Kidney tubule cell (primary cell): ENCODE data around the gene CALHM5.

Source experiments
- DNase-seq: peaks from one replicate; pipeline ENCODE4 v3.0.0-alpha.2; 2018; ENCODE audit warnings: low spot score

Gene CALHM5

DNA sequence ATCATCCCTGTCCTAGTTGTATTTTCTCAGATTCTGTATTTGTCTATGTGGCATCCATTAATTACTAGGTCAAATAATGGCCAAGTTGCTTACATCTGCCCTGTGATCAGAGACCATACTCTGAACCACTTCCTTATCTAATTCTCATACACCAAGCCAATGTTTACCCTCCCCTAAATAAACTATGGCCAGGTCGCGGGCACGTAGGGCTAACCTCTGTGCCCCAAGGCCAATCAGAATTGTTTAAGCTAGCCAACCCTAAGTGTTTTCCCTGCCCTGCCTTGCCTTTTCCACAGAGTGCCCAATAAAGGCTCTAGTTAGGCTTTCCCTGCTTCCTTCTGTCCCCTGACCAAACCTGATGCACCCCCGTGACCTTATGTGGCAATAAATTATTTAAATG is 39.4 kb downstream of the CALHM5 start:
- no peak for DNase-seq

DNA sequence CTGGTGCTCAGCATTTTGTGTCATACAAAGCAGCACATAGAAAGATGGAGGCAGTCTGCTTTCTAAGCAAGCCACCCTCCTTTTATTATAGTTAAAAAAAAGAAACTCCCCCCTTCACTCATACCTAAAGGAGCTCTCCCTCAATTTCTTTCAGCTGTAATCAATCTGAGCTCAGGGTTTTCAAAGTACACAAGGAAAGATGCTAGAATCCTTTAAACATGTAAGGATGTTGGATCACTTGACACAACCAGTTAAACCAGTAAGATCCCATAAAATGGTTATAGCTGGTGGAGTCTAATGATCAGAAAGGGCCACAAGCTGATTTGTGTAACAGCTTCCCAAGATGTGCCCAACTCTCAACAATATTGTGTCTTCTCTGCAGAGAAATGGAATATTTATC is 42.0 kb downstream of the CALHM5 start, which contains the start of gene CALHM4:
TSS of gene CALHM4 (plus strand) at position 301 of the 400 bp plus-strand sequence. CDS start at position 344, 43 bp downstream.
- no peak for DNase-seq

DNA sequence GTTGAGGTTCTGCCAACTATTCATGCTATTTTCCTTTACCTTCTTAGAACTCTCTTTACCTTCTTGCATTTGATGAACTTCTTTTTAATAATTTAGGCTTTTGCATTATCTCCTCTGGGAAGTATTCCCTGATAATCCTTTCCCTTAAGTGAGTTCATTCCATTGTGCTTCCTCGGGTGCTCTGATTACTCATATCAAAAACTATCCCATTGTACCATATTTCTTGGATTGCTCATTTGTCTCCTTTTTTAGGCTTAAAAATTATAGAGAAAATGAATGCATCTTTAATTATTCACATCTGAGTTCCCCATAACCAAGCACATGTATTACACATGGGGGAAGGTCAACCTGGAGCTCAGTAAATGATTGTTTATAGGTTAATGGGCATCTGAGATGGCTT is 44.6 kb downstream of the CALHM5 start:
- peak; percentile 87 for DNase-seq

DNA sequence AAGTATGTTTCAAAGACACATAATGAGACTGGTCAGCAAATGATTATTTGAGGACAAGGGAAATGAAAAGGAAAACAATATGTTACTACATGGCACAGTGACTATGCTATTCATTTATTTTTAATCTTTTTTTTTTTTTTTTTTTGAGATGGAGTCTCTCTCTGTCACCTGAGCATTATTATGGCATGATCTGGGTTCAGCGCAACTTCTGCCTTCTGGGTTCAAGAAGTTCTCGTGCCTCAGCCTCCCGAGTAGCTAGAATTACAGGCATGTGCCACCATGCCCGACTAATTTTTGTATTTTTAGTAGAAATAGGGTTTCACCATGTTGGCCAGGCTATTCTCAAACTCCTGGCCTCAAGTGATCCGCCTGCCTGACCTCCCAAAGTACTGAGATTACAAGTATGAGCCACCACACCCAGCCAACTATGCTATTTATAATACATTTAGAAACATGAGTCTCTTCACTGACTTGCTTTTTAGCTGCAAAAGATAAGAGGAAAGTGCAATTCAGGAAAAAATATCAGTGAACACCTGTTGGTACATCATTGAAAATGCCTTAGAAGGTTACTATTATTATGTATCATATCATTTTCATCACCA is 45.5 kb downstream of the CALHM5 start:
- no peak for DNase-seq

DNA sequence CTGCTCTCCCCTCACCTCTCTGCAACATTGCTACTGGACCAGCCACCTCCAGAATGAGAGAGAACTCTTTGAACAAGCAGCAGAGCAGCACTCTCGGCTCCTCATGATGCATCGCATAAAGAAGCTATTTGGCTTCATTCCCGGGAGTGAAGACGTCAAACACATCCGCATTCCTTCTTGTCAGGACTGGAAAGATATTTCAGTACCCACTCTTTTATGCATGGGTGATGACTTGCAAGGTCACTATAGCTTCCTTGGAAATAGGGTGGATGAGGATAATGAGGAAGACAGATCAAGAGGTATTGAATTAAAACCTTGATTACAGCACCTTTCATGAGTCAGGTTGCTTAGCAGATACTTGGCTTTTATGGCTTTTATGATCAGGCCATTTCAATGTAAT is 46.5 kb downstream of the CALHM5 start:
- DNase-seq, result peak; percentile 98

DNA sequence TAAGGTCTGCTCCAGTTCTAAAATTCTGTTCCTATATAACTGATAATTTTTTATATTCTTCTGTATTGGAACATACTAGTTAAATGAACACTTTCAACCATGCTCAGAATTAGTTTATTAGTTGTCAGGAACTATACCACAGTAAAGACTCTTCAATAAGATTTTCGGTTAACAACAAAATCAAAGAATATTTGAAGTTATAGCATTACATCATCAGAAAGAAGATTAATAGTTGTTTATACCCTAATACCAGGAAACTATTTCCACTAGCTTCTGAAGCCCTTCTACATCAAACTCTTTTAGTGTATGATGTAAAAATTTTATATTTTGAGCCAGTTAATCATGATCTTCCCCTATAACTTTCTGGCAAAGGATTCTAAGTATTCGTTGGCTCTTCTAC is 48.7 kb downstream of the CALHM5 start:
- DNase-seq, result no peak

DNA sequence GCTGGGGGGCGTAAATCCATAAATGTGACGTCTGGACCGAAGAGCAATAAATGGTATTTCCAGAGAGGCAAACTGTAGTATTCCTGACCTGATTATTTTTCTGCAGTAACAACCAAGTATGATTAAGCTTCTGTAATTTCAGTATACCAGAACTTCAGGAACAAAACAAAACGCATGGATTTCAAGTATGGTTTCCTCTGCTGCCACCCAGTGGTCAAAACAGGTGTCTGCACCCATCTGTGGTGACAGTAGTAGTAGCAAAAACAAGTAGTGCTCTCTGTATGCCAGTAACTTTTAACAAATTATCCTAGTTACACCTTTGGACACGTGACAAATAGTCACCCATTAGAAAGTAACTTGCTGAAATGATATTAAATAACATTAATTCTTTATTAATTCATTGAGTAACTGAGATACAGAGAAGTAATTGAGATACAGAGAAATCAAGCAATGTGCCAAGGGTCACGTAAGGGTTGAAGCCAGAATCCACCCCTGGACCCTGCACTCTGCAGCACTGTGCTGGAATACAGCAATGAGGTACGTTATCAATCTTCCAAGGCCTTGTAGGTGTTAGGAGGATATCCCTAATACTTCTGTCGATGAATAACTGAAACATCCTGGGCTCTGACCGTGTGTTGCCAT is 50.1 kb downstream of the CALHM5 start:
- peak; percentile 71 for DNase-seq

DNA sequence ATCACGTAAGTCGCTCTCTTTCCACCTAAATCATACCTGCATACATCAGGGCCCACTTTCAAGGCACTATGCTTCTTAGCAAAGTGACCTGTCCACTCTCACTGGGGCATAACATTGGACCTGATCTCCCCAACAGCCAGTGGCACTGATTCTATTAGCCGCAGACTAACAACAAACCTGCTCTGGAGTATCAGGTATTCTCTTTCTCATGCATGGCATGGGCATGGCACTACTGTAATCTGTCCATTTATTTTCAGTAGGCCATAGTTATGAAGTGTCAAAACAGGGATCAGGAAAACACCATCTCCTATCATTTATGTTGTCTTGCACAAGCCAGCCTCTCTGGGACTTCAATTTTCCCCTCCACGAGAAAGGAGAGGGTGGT is 50.6 kb downstream of the CALHM5 start:
- DNase-seq, result no peak

DNA sequence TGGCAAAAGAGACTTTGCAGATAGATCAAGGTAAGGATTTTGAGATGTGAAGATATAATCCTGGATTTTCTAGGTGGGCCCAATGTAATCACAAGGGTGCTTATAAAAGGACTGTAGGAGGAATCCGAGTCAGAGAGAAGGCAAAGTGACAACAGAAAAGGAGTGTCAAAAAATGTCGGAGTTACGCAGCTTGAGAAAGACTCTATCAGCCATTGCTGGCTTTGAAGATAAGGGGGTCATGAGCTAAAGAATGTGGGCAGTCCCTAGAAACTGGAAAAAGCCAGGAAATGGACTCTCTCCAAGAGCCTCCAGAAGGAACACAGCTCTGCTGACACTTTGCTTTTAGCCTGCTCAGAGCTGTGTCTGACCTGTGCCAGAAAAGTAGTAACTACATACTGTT is 51.2 kb downstream of the CALHM5 start:
- DNase-seq, result no peak

DNA sequence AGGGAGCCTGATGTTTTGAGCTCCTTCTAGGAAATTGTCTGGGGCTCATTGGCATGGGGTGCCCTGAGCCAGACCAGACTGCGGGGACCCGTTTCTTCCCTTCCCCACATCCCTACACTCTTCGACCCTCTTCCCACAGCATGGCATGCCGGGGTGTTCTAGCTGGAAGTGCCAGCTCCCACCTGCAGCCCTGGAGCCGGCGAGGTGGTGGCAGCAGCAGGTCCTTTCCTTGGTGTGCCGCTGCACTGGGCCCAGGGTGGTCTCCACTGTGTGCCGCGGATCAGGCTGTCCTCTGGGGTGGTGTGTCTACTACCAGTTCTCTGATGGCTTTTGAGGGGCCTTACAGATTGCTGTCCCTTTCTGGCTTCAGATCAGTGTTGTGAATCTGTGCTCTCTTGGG is 52.4 kb downstream of the CALHM5 start:
- no peak for DNase-seq

DNA sequence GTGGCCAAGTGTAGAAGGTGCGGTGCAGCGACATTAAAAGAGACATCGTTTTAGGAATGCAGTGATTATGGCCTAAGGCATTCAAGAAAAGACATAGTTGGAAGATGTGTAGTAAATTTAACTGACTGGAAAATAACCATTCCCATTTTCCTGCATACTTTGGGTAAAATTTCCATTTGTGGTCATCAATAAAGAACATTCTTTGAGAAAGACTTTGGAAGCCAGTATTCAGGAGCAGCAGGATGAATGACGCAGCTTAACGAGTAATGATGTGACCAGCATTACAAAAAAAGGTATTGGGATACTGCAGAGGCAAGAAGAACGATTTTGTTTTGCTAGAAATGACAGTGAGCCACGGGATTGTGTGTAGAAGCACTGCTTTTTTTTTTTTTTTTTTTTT is 52.9 kb downstream of the CALHM5 start:
- peak; percentile 27 for DNase-seq

DNA sequence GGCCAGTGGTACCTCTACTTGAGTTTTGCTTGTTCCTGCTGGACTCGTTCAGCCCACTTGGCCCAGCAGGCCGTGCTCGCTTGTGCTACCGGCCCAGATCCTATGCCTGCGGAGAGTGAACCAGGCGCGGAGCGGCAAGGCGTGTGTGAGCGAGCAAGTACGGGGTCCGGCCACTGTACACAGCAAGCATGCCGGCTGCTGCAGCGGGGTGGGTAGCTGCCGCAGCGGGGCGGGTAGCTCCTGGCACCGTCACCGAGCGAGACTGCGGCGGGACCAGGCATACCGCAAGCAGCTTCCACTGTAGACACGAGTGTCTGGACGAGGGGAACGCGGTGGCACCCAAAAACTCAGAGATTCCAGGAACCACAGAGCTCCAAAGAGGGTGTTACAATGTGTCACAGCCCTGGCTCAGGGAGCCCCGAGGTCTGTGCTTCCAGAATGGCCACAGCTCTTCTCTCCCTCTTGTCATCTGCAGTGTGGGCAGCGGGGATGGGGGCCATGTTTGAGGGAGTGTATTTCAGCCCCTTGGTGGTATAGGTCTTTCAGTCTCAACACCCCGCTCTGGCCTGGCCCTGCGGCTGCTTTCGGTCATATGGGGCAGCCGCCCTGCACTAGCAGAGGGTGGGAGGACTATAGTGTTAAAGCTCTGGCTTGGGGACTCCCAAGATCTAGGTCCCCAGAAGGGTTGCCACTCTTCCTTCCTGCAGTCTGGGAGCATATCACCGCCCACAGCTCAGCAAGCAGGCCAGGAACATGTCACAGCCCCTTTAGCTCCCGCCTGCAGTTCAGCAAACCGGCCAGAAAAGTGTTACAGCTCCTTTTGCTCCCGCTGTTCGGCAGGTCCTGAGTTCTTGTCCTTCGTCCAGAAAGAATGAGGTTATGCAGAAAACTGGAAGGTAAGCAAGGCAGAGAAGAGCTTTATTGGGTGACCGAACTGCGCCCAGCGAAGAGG is 53.8 kb downstream of the CALHM5 start:
- DNase-seq, result no peak

DNA sequence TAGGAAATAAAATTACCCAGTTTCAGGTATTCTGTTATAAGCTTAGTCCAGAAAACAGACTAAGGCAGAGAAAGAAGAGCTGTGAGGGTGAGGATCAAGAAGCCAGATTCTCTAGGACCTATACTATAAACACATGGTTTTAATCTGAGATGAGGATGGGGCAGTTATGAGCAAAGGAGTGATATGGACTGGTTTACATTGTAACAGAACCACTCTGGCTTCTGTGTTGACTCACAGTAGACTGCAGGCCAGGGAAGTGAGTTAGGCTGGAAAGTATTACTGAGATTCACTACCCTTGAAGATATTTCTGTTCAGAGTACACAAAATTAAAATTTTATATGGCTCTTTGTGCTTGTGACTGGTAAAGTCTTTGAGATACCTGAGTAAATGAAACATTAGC is 56.7 kb downstream of the CALHM5 start:
- no peak for DNase-seq

DNA sequence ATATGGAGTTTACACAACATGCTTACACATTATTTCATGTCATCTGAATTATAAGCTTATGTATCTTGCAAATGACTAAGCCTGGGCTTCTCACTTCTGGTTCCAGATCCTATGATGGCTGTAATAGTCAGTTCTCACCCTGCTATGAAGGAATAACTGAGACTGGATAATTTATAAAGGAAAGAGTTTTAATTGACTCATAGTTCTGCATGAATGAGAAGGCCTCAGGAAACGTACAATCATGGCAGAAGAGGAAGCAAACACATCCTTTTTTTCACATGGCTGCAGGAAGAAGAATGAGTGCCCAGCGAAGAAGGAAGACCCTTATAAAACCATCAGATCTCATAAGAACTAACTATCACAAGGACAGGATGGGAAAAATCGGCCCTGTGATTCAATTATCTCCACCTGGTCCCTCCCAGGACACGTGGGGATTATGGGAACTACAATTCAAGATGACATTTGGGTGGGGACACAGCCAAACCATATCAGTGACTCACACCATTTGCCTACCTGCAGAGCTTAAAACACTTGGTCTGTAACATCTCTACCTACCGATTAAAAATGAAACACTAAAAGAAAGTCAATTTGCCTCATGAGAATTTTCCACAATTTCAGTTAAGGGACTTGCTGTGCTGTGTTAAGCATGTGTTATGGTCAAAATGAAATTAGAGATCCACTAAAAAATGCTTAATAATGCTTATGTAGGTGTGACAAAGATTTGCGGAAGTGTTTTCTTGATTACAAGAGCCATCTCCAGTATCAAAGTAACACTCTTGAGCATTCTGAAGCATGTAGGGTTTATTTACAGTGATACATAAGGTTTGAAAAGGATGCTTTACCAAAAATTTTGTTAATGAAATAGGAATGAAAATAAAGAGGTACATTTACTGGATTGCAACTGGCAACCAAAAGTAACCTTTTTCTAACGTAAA is 57.6 kb downstream of the CALHM5 start:
- DNase-seq, result peak; percentile 64

DNA sequence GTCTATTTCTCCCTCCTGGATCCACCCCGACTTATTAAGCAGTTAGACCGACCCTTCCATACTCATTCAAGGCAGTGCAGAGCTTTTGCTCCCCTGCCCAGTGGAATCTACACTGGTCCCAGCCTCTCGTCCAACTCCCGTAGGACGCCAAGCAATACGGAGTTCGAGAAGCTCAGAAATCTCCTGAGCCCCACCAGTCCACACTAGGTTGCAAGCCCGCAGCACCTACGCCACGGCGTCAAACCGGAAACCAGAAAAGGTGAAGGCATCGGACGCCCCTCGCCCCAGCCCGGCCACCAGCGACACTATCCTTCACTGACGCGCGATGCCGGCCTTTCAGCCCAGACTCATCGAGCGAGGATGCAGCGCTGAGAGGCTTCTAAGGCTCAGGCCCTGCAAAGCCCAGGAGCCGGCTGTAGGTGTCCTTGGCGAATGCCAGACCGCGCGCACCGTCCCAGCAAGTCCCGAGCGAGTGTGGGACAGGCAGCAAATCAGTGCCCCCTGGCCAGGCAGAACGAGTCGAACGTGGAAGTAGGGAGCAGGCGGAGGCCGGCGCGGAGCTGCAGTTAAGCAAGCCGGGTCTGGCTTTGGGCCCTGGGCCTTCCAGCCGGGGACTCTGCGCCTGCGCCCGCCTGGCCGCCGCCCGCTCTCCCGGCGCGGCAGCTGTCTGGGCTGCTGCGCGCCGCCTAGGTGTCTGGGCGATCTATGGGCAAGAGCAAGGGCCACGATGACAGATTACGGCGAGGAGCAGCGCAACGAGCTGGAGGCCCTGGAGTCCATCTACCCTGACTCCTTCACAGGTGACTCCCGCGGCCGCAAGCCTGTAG is 59.6 kb downstream of the CALHM5 start, which contains the start of gene RWDD1:
TSS of gene RWDD1 (plus strand) at position 649 of the 827 bp plus-strand sequence. CDS start at position 728, 79 bp downstream.
- DNase-seq, result peak; percentile 100

DNA sequence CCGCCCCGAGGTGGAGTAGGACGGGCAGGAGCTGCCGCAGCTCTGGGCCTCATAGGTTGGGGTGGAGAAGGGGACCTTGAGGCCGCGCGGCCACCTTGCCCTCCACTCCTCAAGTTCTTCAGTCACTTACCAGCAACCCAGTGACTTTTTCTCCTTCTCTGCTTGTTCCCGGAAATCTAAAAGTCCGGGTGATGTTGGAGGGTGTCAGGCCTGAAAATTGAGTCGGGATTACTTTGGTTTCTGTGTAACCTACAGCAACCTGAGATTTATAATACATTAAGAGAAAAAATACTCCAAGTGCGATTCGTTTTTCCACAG is 60.2 kb downstream of the CALHM5 start:
- DNase-seq, result no peak

DNA sequence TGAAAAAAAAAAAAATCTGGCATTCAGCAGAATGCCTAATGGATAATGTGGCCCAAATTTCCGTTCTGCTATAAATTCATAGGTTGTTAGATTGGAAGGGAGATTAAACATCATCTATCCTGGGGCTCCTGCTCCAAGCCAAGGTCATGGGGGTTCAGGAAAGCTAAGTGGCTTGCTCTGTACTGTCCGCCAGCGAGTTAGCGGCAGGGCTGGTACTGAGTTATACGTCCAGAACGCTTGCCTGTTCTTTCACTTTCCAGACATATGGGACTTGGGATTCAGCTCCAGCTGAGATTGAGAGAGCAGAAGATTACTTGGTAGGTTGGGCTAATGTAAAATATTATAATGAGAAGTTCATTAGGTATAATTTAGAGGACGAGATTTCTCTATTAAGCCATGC is 60.7 kb downstream of the CALHM5 start:
- peak; percentile 52 for DNase-seq
